Measurements from ENCODE around the gene OMA1.
A peak's percentile ranks its signal among the peaks of the same experiment; 100 is the strongest.

The OMA1 gene

GRCh38 chr1:58443986-58444868 is 102.3 kb downstream of the OMA1 start:
- Histone ChIP-seq H3K9ac (ENCODE audit: low read length) (no peak overlapping the region), H4K91ac (ENCODE audit: low read depth, low read length) (no peak overlapping the region), H2AK5ac (ENCODE audit: low read length) (no peak overlapping the region), H3K4me1 (ENCODE audit: control insufficient read depth in 1 of 2, insufficient read depth in 2 of 2, low read length in 2 of 2) (peaks cover 12 to 14% of the 10 kb centered on the region in 2 experiments), H3K14ac (ENCODE audit: low read length) (no peak overlapping the region), H3K4me3 (ENCODE audit: low read depth, low read length) (no peak overlapping the region), H2BK12ac (ENCODE audit: low read length) (no peak overlapping the region), H3K36me3 (ENCODE audit: control insufficient read depth in 1 of 2, insufficient read depth in 2 of 2, low read length in 2 of 2) (no peaks in the 10 kb centered on the region), H2BK5ac (ENCODE audit: low read depth, low read length, poor library complexity) (no peak overlapping the region), H2AFZ (ENCODE audit: insufficient read depth, low read length, poor library complexity) (no peak overlapping the region), H4K8ac (ENCODE audit: low read depth, low read length) (no peak overlapping the region), H2BK120ac (ENCODE audit: insufficient read depth, low read length, poor library complexity) (no peak overlapping the region), H3K4me2 (ENCODE audit: low read length) (no peak overlapping the region), H3K4ac (ENCODE audit: low read depth, low read length) (no peak overlapping the region), H3K27ac (ENCODE audit: low read depth, low read length) (no peak overlapping the region), H4K12ac (ENCODE audit: low read depth, low read length) (no peak overlapping the region), H3K27me3 (ENCODE audit: insufficient read depth, low read length) (no peaks in the 10 kb centered on the region), H3K23ac (ENCODE audit: low read length) (no peak overlapping the region), H3K9me3 (ENCODE audit: insufficient read depth, low read depth, low read length) (no peaks in the 10 kb centered on the region), H3K79me2 (ENCODE audit: control insufficient read depth, insufficient read depth, low read length, poor library complexity) (no peaks in the 10 kb centered on the region), H3K18ac (ENCODE audit: low read length) (no peak overlapping the region), H3K79me1 (ENCODE audit: low read length) (no peaks in the 10 kb centered on the region)
- no CpG with 5 or more reads among the region's 4 CpGs for WGBS (ENCODE audit: extremely low coverage, insufficient coverage, insufficient read length)
- peak; percentile 89 to 94 for DNase-seq

- no peak overlapping the region for H2BK12ac ChIP-seq (ENCODE audit: low read length)
- no peak overlapping the region for H4K8ac ChIP-seq (ENCODE audit: low read depth, low read length)
- H2BK120ac ChIP-seq (ENCODE audit: insufficient read depth, low read length, poor library complexity), result no peak overlapping the region
- no peak overlapping the region for H2AK5ac ChIP-seq (ENCODE audit: low read length)
- H3K27me3 ChIP-seq (ENCODE audit: insufficient read depth, low read length), result no peaks in the 10 kb centered on the region
- H3K9me3 ChIP-seq (ENCODE audit: insufficient read depth, low read depth, low read length), result no peaks in the 10 kb centered on the region
- no CpG with 5 or more reads among the region's 6 CpGs for WGBS (ENCODE audit: extremely low coverage, insufficient coverage, insufficient read length)
- no peak overlapping the region for H3K9ac ChIP-seq (ENCODE audit: low read length)
- H3K27ac ChIP-seq (ENCODE audit: low read depth, low read length), result no peak overlapping the region
- no peak overlapping the region for H3K23ac ChIP-seq (ENCODE audit: low read length)
- H3K14ac ChIP-seq (ENCODE audit: low read length), result no peak overlapping the region
- H3K4me3 ChIP-seq (ENCODE audit: low read depth, low read length), result no peak overlapping the region
- no peak overlapping the region for H4K91ac ChIP-seq (ENCODE audit: low read depth, low read length)
- peaks cover 4 to 16% of the 10 kb centered on the region in 2 experiments for H3K4me1 ChIP-seq (ENCODE audit: control insufficient read depth in 1 of 2, insufficient read depth in 2 of 2, low read length in 2 of 2)
- no peak overlapping the region for H2AFZ ChIP-seq (ENCODE audit: insufficient read depth, low read length, poor library complexity)
- H3K36me3 ChIP-seq (ENCODE audit: control insufficient read depth in 1 of 2, insufficient read depth in 2 of 2, low read length in 2 of 2), result no peaks in the 10 kb centered on the region
- H3K79me2 ChIP-seq (ENCODE audit: control insufficient read depth, insufficient read depth, low read length, poor library complexity), result no peaks in the 10 kb centered on the region
- no peak overlapping the region for H2BK5ac ChIP-seq (ENCODE audit: low read depth, low read length, poor library complexity)
- DNase-seq, result no peak
- no peak overlapping the region for H4K12ac ChIP-seq (ENCODE audit: low read depth, low read length)
- no peak overlapping the region for H3K18ac ChIP-seq (ENCODE audit: low read length)
- H3K79me1 ChIP-seq (ENCODE audit: low read length), result no peaks in the 10 kb centered on the region
- no peak overlapping the region for H3K4ac ChIP-seq (ENCODE audit: low read depth, low read length)
- no peak overlapping the region for H3K4me2 ChIP-seq (ENCODE audit: low read length)
Measured at GRCh38 chr1:58442114-58442513, 104.4 kb downstream of the OMA1 start.

- Histone ChIP-seq H2AK5ac (ENCODE audit: low read length) (no peak overlapping the region), H3K23ac (ENCODE audit: low read length) (no peak overlapping the region), H3K4me2 (ENCODE audit: low read length) (no peak overlapping the region), H3K4me3 (ENCODE audit: low read depth, low read length) (no peak overlapping the region), H4K12ac (ENCODE audit: low read depth, low read length) (no peak overlapping the region), H3K36me3 (ENCODE audit: control insufficient read depth in 1 of 2, insufficient read depth in 2 of 2, low read length in 2 of 2) (no peaks in the 10 kb centered on the region), H2BK12ac (ENCODE audit: low read length) (no peak overlapping the region), H3K18ac (ENCODE audit: low read length) (no peak overlapping the region), H2BK120ac (ENCODE audit: insufficient read depth, low read length, poor library complexity) (no peak overlapping the region), H3K27me3 (ENCODE audit: insufficient read depth, low read length) (no peaks in the 10 kb centered on the region), H2BK5ac (ENCODE audit: low read depth, low read length, poor library complexity) (no peak overlapping the region), H3K79me1 (ENCODE audit: low read length) (no peaks in the 10 kb centered on the region), H3K27ac (ENCODE audit: low read depth, low read length) (no peak overlapping the region), H3K14ac (ENCODE audit: low read length) (no peak overlapping the region), H3K79me2 (ENCODE audit: control insufficient read depth, insufficient read depth, low read length, poor library complexity) (no peaks in the 10 kb centered on the region), H4K91ac (ENCODE audit: low read depth, low read length) (no peak overlapping the region), H3K4me1 (ENCODE audit: control insufficient read depth in 1 of 2, insufficient read depth in 2 of 2, low read length in 2 of 2) (peaks cover 0 to 11% of the 10 kb centered on the region in 2 experiments), H4K8ac (ENCODE audit: low read depth, low read length) (no peak overlapping the region), H3K9me3 (ENCODE audit: insufficient read depth, low read depth, low read length) (no peaks in the 10 kb centered on the region), H3K4ac (ENCODE audit: low read depth, low read length) (no peak overlapping the region), H2AFZ (ENCODE audit: insufficient read depth, low read length, poor library complexity) (no peak overlapping the region), H3K9ac (ENCODE audit: low read length) (no peak overlapping the region)
- no peak for DNase-seq
- WGBS (ENCODE audit: extremely low coverage, insufficient coverage, insufficient read length), result no CpG with 5 or more reads among the region's 10 CpGs
Measured at GRCh38 chr1:58441699-58442098, 104.8 kb downstream of the OMA1 start.

- no peak overlapping the region for H3K23ac ChIP-seq (ENCODE audit: low read length)
- no peak overlapping the region for H2BK12ac ChIP-seq (ENCODE audit: low read length)
- no peak overlapping the region for H2BK5ac ChIP-seq (ENCODE audit: low read depth, low read length, poor library complexity)
- no peaks in the 10 kb centered on the region for H3K27me3 ChIP-seq (ENCODE audit: insufficient read depth, low read length)
- WGBS (ENCODE audit: extremely low coverage, insufficient coverage, insufficient read length), result no CpG with 5 or more reads among the region's 5 CpGs
- H3K4me2 ChIP-seq (ENCODE audit: low read length), result no peak overlapping the region
- H3K27ac ChIP-seq (ENCODE audit: low read depth, low read length), result no peak overlapping the region
- H3K79me2 ChIP-seq (ENCODE audit: control insufficient read depth, insufficient read depth, low read length, poor library complexity), result no peaks in the 10 kb centered on the region
- H2AK5ac ChIP-seq (ENCODE audit: low read length), result no peak overlapping the region
- no peak overlapping the region for H2BK120ac ChIP-seq (ENCODE audit: insufficient read depth, low read length, poor library complexity)
- H3K9ac ChIP-seq (ENCODE audit: low read length), result no peak overlapping the region
- no peaks in the 10 kb centered on the region for H3K9me3 ChIP-seq (ENCODE audit: insufficient read depth, low read depth, low read length)
- no peak overlapping the region for H4K8ac ChIP-seq (ENCODE audit: low read depth, low read length)
- H3K36me3 ChIP-seq (ENCODE audit: control insufficient read depth in 1 of 2, insufficient read depth in 2 of 2, low read length in 2 of 2), result no peaks in the 10 kb centered on the region
- H4K91ac ChIP-seq (ENCODE audit: low read depth, low read length), result no peak overlapping the region
- H3K18ac ChIP-seq (ENCODE audit: low read length), result no peak overlapping the region
- H3K4me3 ChIP-seq (ENCODE audit: low read depth, low read length), result no peak overlapping the region
- H3K4ac ChIP-seq (ENCODE audit: low read depth, low read length), result no peak overlapping the region
- peaks cover 0 to 10% of the 10 kb centered on the region in 2 experiments for H3K4me1 ChIP-seq (ENCODE audit: control insufficient read depth in 1 of 2, insufficient read depth in 2 of 2, low read length in 2 of 2)
- DNase-seq, result no peak
- no peaks in the 10 kb centered on the region for H3K79me1 ChIP-seq (ENCODE audit: low read length)
- no peak overlapping the region for H3K14ac ChIP-seq (ENCODE audit: low read length)
- no peak overlapping the region for H4K12ac ChIP-seq (ENCODE audit: low read depth, low read length)
- no peak overlapping the region for H2AFZ ChIP-seq (ENCODE audit: insufficient read depth, low read length, poor library complexity)
Measured at GRCh38 chr1:58440696-58441095, 105.8 kb downstream of the OMA1 start.

All from trophoblast cell (in vitro differentiated cells and primary cell).